CD14-positive monocyte (primary cell): ENCODE results near the gene FAM107B. TPM values are rescaled to one million over a fixed set of nuclear protein-coding genes. Genes with fewer than 3 reads are reported as not detected.

Experiments
- DNase-seq, 3 donors: peaks; one replicate each; pipeline ENCODE4 v3.0.0-alpha.2; 2011 to 2022
- H2AFZ ChIP-seq: 2 replicates; pipeline ENCODE4 v1.6.0; 2012; ENCODE audit warnings: mild to moderate bottlenecking, low read depth, low read length, inconsistent platforms; ENCODE audit not compliant: insufficient read depth, poor library complexity, severe bottlenecking
- H3K27ac ChIP-seq, 2 donors: 1 replicate in 1 of 2; 2 replicates in 1 of 2; pipeline ENCODE4 v1.5.1; 2012 to 2013; ENCODE audit warnings: low read length in 2 of 2, control low read depth in 1 of 2, inconsistent platforms in 1 of 2, low read depth in 1 of 2, mild to moderate bottlenecking in 1 of 2
- H3K27me3 ChIP-seq, 2 donors: one replicate each; pipeline versions ENCODE4 v1.6.0 to v1.6.1; 2011 to 2013; ENCODE audit warnings: low read length in 2 of 2; ENCODE audit not compliant: control insufficient read depth in 2 of 2, insufficient read depth in 2 of 2
- H3K36me3 ChIP-seq, 2 donors: replicated peaks in 1 of 2; 1 replicate in 1 of 2; 2 replicates in 1 of 2; pipeline versions ENCODE4 v1.5.1 to v1.6.1; 2012 to 2013; ENCODE audit warnings: low read length in 2 of 2, control low read depth in 1 of 2, inconsistent platforms in 1 of 2, mild to moderate bottlenecking in 1 of 2; ENCODE audit not compliant: insufficient read depth in 2 of 2, control insufficient read depth in 1 of 2
- H3K4me1 ChIP-seq, 2 donors: 1 replicate in 1 of 2; 2 replicates in 1 of 2; pipeline versions ENCODE4 v1.5.1 to v1.6.1; 2012 to 2013; ENCODE audit warnings: low read length in 2 of 2, control low read depth in 1 of 2, inconsistent platforms in 1 of 2, mild to moderate bottlenecking in 1 of 2, moderate library complexity in 1 of 2; ENCODE audit not compliant: insufficient read depth in 2 of 2, control insufficient read depth in 1 of 2
- H3K4me2 ChIP-seq: replicated peaks from 2 replicates; pipeline ENCODE3; 2012; ENCODE audit warnings: low read length, moderate library complexity, mild to moderate bottlenecking; ENCODE audit not compliant: poor library complexity, severe bottlenecking; ENCODE audit errors: extremely low read depth
- H3K4me3 ChIP-seq, 3 experiments: fragments of 200-600 bp in 1 of 3; sonication (generic) in 1 of 3; replicated peaks in 1 of 3; 1 replicate in 2 of 3; 2 replicates in 1 of 3; pipeline ENCODE4 v1.5.1; 2011 to 2013; ENCODE audit warnings: low read length in 3 of 3, mild to moderate bottlenecking in 3 of 3, control low read depth in 2 of 3, low read depth in 2 of 3, inconsistent platforms in 1 of 3, moderate library complexity in 1 of 3
- H3K79me2 ChIP-seq: 2 replicates; pipeline ENCODE4 v1.6.0; 2012; ENCODE audit warnings: mild to moderate bottlenecking, control low read depth, inconsistent platforms, low read length, moderate library complexity; ENCODE audit not compliant: insufficient read depth
- H3K9ac ChIP-seq: 2 replicates; pipeline ENCODE4 v1.6.0; 2017; ENCODE audit warnings: low read length, mild to moderate bottlenecking; ENCODE audit not compliant: insufficient read depth, poor library complexity, severe bottlenecking
- H3K9me3 ChIP-seq, 2 donors: replicated peaks in 1 of 2; 1 replicate in 1 of 2; 2 replicates in 1 of 2; pipeline versions ENCODE4 v1.5.1 to v1.6.1; 2012 to 2013; ENCODE audit warnings: low read length in 2 of 2, control low read depth in 1 of 2; ENCODE audit not compliant: control insufficient read depth in 1 of 2, insufficient read depth in 1 of 2
- H4K20me1 ChIP-seq: 2 replicates; pipeline ENCODE4 v1.6.0; 2012; ENCODE audit warnings: mild to moderate bottlenecking, low read length, control low read depth, moderate library complexity; ENCODE audit not compliant: insufficient read depth
- H3K27ac Mint-ChIP-seq, 7 donors: one replicate each; pipeline ENCODE4 v1.8.0; 2020; ENCODE audit warnings: mild to moderate bottlenecking in 7 of 7, mixed read lengths in 7 of 7, moderate library complexity in 6 of 7, inconsistent platforms in 2 of 7
- H3K27me3 Mint-ChIP-seq, 3 donors: one replicate each; pipeline ENCODE4 v1.8.0; 2021 to 2022; ENCODE audit warnings: low read depth in 3 of 3, mild to moderate bottlenecking in 3 of 3, mixed read lengths in 3 of 3, moderate library complexity in 3 of 3, inconsistent platforms in 1 of 3
- H3K36me3 Mint-ChIP-seq, 2 donors: one replicate each; pipeline ENCODE4 v1.8.0; 2020; ENCODE audit warnings: mixed read lengths in 2 of 2, inconsistent platforms in 1 of 2, mild to moderate bottlenecking in 1 of 2
- H3K4me1 Mint-ChIP-seq: one replicate; pipeline ENCODE4 v1.8.0; 2020; ENCODE audit warnings: mild to moderate bottlenecking, mixed read lengths
- H3K4me3 Mint-ChIP-seq, 2 donors: one replicate each; pipeline ENCODE4 v1.8.0; 2020; ENCODE audit warnings: mild to moderate bottlenecking in 2 of 2, mixed read lengths in 2 of 2, moderate library complexity in 1 of 2
- H3K9me3 Mint-ChIP-seq, 7 donors: one replicate each; pipeline ENCODE4 v1.8.0; 2020 to 2022; ENCODE audit warnings: mixed read lengths in 7 of 7, mild to moderate bottlenecking in 6 of 7, moderate library complexity in 6 of 7, inconsistent platforms in 2 of 7
- CTCF ChIP-seq: fragments of 200-600 bp; IDR thresholded peaks from one replicate; pipeline ENCODE4 v1.8.0; 2022; ENCODE audit warnings: antibody characterized with exemption, mild to moderate bottlenecking
- WGBS: methylation state at CpG from one replicate; pipeline ENCODE4 v1.1.5; 2013; ENCODE audit warnings: missing lambda C conversion rate; ENCODE audit not compliant: insufficient coverage; 5-methylcytosine and 5-hydroxymethylcytosine counted together
- intact Hi-C, 2 donors: fragments of 100-400 bp; cut with micrococcal nuclease; formaldehyde crosslinking; loops; one replicate each; pipeline versions ENCODE4 v1.15.0 to v1.15.1; 2023
- polyA plus RNA-seq, 3 donors: library from polyadenylated mRNA; depleted of rRNA in 1 of 3; unstranded in 2 of 3; stranded (reverse) in 1 of 3; fragments of 300-500 nt in 2 of 3; fragments of >200 nt in 1 of 3; fragmentation: Illumina TruSeq in 2 of 3; gene quantifications; 1 replicate in 2 of 3; 2 replicates in 1 of 3; pipeline ENCODE4 v1.2.3, GENCODE V29; 2012 to 2021

Gene FAM107B
- polyA plus RNA-seq, 3 donors = 27.2 to 68.5 (median 28.4) TPM

GRCh38 chr10:14578060-14578952 lies 196.4 kb downstream of the FAM107B start:
- Histone ChIP-seq H4K20me1 (peaks cover 63% of the 10 kb centered on the region), H3K9ac (peak overlapping the region; percentile 10), H3K4me3 (peak overlapping the region; percentile 10 to 63 (median 22)), H3K4me1 (peaks cover 48 to 54% of the 10 kb centered on the region in 2 donors), H3K36me3 (peaks cover 0 to 9% of the 10 kb centered on the region in 2 donors), H3K9me3 (peaks cover 0 to 2% of the 10 kb centered on the region in 2 donors), H3K79me2 (peaks cover 100% of the 10 kb centered on the region), H2AFZ (no peak overlapping the region), H3K27ac (peak overlapping the region; percentile 66 to 76), H3K27me3 (no peaks in the 10 kb centered on the region), H3K4me2 (peak overlapping the region; percentile 71)
- Mint-ChIP-seq H3K4me1 (peaks cover 75% of the 10 kb centered on the region), H3K9me3 (no peaks in the 10 kb centered on the region), H3K27me3 (peaks cover 0 to 1% (median 0%) of the 10 kb centered on the region in 3 donors), H3K27ac (peak overlapping the region; percentile 84 to 97 (median 96)), H3K4me3 (peak overlapping the region; percentile 63 to 75), H3K36me3 (peaks cover 16 to 22% of the 10 kb centered on the region in 2 donors)
- no peak for TF ChIP-seq CTCF
- DNase-seq = peak in 2 of 3 donors; percentile 58 to 84
- intact Hi-C loops = loop anchor here in 1 of 2 donors (5.0 kb wide), 1 partner anchor 41 kb away; no protein-coding TSS in a partner anchor
- WGBS = 47% methylated on average over 7 of the region's 18 CpGs

GRCh38 chr10:14574885-14575284 lies 199.8 kb downstream of the FAM107B start:
- Histone ChIP-seq H3K27me3 (no peaks in the 10 kb centered on the region), H3K9ac (no peak overlapping the region), H3K4me1 (peaks cover 48 to 64% of the 10 kb centered on the region in 2 donors), H3K36me3 (peaks cover 0 to 9% of the 10 kb centered on the region in 2 donors), H3K79me2 (peaks cover 100% of the 10 kb centered on the region), H3K4me3 (no peak overlapping the region), H3K27ac (peak overlapping the region in 1 of 2 donors; percentile 68), H3K4me2 (no peak overlapping the region), H4K20me1 (peaks cover 59% of the 10 kb centered on the region), H2AFZ (no peak overlapping the region), H3K9me3 (peaks cover 0 to 7% of the 10 kb centered on the region in 2 donors)
- H3K27me3 Mint-ChIP-seq = no peaks in the 10 kb centered on the region
- peaks cover 74% of the 10 kb centered on the region for H3K4me1 Mint-ChIP-seq
- H3K9me3 Mint-ChIP-seq = no peaks in the 10 kb centered on the region
- TF ChIP-seq CTCF = no peak
- intact Hi-C loops = loop anchor here in 1 of 2 donors (5.0 kb wide), 1 partner anchor 38 kb away; no protein-coding TSS in a partner anchor
- WGBS = 60% methylated on average over 1 of the region's 6 CpGs
- H3K27ac Mint-ChIP-seq = peak overlapping the region in 5 of 7 donors; percentile 40 to 83 (median 63)
- H3K36me3 Mint-ChIP-seq = peaks cover 12 to 18% of the 10 kb centered on the region in 2 donors
- no peak for DNase-seq
- H3K4me3 Mint-ChIP-seq = no peak overlapping the region
